Frontal cortex (tissue), 1 donor: ENCODE data around the gene GFI1B. TPM values are rescaled to one million over a fixed set of nuclear protein-coding genes. Genes with fewer than 3 reads are reported as not detected.

Experiments used
- small RNA-seq: library from RNA; depleted of rRNA; stranded (forward); fragments of <200 nt; gene quantifications from one replicate; pipeline ENCODE3, GENCODE V24; 2014
- total RNA-seq: library from RNA; depleted of rRNA; stranded (reverse); fragments of >200 nt; gene quantifications from one replicate; pipeline ENCODE4 v1.2.3, GENCODE V29; 2014

Gene GFI1B
- total RNA-seq, 1 donor from 2014 or later, result 0.41 TPM

Small RNA genes within 50 kb of the gene (small RNA-seq; reads per million reads assigned to genes)
- gene AL593851.1 (not detected), gene MIR548AW (0.10 reads per million), gene RNU7-21P (not detected)

Other genes starting within 250 kb of the GFI1B start
- 1.2 TPM for gene AK8, start 100.4 kb upstream of the GFI1B start, total RNA-seq
- gene SPACA9, start 99.8 kb upstream of the GFI1B start, total RNA-seq, result 2.0 TPM
- gene TSC1, start 34.1 kb upstream of the GFI1B start, total RNA-seq, result 36.7 TPM
- 31.0 TPM for gene GTF3C5, start 52.3 kb downstream of the GFI1B start, total RNA-seq
- 0.41 TPM for gene CEL, start 83.3 kb downstream of the GFI1B start, total RNA-seq
- gene RALGDS, start 142.5 kb downstream of the GFI1B start, total RNA-seq, result 79.9 TPM
- 2.0 TPM for gene GBGT1, start 185.2 kb downstream of the GFI1B start, total RNA-seq
- not detected for gene OBP2B, start 230.6 kb downstream of the GFI1B start, total RNA-seq